ENCODE results near the gene NDFIP1. TPM values are rescaled to one million over a fixed set of nuclear protein-coding genes. Genes with fewer than 3 reads are reported as not detected.

The NDFIP1 gene
- total RNA-seq, 6 experiments from 2014 or later: 57.7 to 69.9 (median 63.0) TPM

DNA sequence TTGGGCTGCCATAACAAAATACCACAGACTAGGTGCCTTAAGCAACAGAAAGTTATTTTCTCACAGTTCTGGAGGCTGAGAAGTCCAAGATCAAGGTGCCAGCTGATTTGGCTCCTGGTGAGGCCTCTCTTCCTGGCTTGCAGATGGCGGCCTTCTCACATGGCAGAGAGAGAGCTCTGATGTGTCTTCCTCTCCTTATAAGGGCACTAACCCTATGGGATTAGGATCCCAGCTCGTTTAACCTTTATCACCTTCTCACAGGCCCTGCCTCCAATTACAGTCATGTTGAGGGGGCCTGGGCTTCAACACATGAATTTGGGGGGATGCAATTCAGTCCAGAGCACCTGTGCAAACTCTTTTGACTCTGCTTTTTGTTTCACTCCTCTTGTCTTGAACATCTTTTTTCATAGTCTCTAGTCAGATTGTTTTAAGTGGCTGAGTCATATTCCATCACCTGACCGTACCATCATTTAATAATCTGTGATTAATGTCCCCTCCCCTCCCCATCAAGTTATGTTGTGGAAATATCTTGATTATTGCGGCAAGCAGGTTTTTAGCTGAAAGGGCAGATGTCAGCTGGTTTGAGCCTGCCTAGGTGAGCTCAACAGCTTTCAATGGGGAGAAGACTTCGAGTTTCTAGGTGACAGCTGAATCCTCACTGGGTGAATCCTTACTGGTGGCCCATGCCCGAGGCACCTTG lies 61.8 kb downstream of the NDFIP1 start:
- H3K9me3 Mint-ChIP-seq: no peaks in the 10 kb centered on the region

DNA sequence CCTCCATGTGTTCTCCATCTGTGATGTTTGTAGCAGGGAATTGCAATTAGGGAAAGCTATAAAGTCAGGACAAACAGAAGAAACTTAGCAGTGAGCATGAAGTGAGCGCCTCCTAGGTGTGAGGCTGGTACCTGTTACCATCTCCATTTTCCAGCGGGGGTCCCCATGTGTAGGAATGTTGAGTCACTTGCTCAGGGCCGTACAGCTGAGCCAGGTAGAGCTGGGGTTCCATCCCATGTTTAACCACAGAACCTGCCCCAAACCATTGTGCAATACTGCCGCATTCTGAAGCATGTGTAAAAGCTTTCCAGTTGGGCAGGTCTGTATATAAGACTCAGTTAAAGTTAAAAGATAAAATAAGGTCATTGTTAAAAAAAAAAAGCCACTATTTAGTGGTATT lies 62.7 kb downstream of the NDFIP1 start:
- Mint-ChIP-seq H3K4me3 (no peak overlapping the region), H3K9me3 (no peaks in the 10 kb centered on the region), H3K27me3 (ENCODE audit: insufficient read depth) (peaks cover 1% of the 10 kb centered on the region), H3K4me1 (ENCODE audit: low read depth) (peaks cover 22% of the 10 kb centered on the region), H3K36me3 (ENCODE audit: low read depth) (peaks cover 7% of the 10 kb centered on the region; the same call in 1 of the 2 replicates), H3K27ac (no peak overlapping the region)
- TF ChIP-seq, protein P1, sequence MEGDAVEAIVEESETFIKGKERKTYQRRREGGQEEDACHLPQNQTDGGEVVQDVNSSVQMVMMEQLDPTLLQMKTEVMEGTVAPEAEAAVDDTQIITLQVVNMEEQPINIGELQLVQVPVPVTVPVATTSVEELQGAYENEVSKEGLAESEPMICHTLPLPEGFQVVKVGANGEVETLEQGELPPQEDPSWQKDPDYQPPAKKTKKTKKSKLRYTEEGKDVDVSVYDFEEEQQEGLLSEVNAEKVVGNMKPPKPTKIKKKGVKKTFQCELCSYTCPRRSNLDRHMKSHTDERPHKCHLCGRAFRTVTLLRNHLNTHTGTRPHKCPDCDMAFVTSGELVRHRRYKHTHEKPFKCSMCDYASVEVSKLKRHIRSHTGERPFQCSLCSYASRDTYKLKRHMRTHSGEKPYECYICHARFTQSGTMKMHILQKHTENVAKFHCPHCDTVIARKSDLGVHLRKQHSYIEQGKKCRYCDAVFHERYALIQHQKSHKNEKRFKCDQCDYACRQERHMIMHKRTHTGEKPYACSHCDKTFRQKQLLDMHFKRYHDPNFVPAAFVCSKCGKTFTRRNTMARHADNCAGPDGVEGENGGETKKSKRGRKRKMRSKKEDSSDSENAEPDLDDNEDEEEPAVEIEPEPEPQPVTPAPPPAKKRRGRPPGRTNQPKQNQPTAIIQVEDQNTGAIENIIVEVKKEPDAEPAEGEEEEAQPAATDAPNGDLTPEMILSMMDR (IDR thresholded peaks at IDR 0.05): no peak
- DNase-seq: no peak

More for the DNA sequence above, 61.8 kb downstream of the NDFIP1 start:
- Mint-ChIP-seq H3K4me3 (no peak overlapping the region), H3K27me3 (ENCODE audit: insufficient read depth) (peaks cover 1% of the 10 kb centered on the region), H3K4me1 (ENCODE audit: low read depth) (peaks cover 22% of the 10 kb centered on the region), H3K36me3 (ENCODE audit: low read depth) (peaks cover 7% of the 10 kb centered on the region; the same call in 1 of the 2 replicates), H3K27ac (0 out of 2 replicates have a peak overlapping the region, but pooled peaks have one; percentile 5)
- TF ChIP-seq, protein P1 (IDR thresholded peaks at IDR 0.05): no peak
- DNase-seq: no peak

DNA sequence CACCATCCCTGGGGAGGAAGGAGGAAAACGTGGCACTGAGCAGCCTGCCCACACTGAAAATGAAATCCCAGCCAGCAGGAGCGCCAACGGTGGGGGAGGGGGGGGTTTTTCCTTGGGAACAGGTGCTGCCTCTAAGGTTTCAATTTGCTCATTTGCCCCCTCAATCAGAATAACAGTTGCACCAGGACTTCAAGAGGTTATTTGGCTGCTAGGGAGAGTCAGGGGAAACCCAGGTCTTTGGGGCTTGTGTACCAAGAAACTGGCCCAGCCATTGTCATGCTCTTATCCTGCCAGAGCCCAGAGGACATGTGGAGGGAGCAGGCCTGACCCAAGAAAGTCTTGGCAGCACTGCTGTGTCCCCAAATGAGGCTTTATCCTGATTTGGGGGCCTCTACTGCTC lies 66.5 kb downstream of the NDFIP1 start:
- H3K36me3 Mint-ChIP-seq (ENCODE audit: low read depth): peaks cover 7% of the 10 kb centered on the region; the same call in 1 of the 2 replicates
- TF ChIP-seq, protein P1 (IDR thresholded peaks at IDR 0.05): no peak
- no peak for DNase-seq
- H3K9me3 Mint-ChIP-seq: no peaks in the 10 kb centered on the region
- H3K27ac Mint-ChIP-seq: no peak overlapping the region
- peaks cover 11% of the 10 kb centered on the region; the same call in 1 of the 2 replicates for H3K4me1 Mint-ChIP-seq (ENCODE audit: low read depth)
- H3K4me3 Mint-ChIP-seq: no peak overlapping the region
- H3K27me3 Mint-ChIP-seq (ENCODE audit: insufficient read depth): peaks cover 1% of the 10 kb centered on the region

DNA sequence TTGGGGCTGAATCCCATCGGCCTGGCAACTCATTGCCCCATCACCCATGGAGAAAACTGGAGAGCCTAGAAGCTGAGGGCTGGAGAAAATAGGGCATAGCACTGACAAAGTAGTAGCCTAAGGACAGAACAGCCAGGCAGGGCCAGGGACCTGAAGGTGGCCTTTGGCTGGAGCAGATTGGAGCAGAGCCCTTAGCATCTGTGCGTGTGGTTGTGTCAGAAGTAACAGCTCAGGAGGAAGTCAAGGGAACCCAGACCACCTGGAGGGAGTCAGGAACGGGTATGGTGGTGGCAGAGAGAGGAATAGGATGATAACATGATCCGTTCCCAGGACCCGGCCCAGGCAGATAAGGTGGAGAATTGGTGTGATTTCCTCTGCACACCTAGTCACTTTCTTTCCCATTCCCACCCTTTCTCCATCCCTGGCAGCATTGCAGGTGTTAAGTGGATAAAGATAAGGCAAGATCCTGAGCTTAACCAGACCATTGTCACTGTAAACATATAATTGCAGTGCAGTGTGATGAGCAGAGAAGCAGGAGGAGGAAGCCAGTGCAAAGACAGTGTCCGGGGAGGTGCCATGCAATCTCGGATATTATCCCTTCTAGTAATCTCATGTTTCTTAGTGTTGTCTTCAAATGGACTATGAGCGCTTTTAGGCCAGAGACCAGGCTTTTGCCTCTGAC lies 67.0 kb downstream of the NDFIP1 start:
- no peak overlapping the region for H3K27ac Mint-ChIP-seq
- no peak overlapping the region for H3K4me3 Mint-ChIP-seq
- H3K4me1 Mint-ChIP-seq (ENCODE audit: low read depth): peaks cover 5% of the 10 kb centered on the region; the same call in 1 of the 2 replicates
- no peak for DNase-seq
- H3K9me3 Mint-ChIP-seq: no peaks in the 10 kb centered on the region
- peaks cover 1% of the 10 kb centered on the region for H3K27me3 Mint-ChIP-seq (ENCODE audit: insufficient read depth)
- H3K36me3 Mint-ChIP-seq (ENCODE audit: low read depth): peaks cover 4% of the 10 kb centered on the region; the same call in 1 of the 2 replicates
- TF ChIP-seq, protein P1 (IDR thresholded peaks at IDR 0.05): no peak

DNA sequence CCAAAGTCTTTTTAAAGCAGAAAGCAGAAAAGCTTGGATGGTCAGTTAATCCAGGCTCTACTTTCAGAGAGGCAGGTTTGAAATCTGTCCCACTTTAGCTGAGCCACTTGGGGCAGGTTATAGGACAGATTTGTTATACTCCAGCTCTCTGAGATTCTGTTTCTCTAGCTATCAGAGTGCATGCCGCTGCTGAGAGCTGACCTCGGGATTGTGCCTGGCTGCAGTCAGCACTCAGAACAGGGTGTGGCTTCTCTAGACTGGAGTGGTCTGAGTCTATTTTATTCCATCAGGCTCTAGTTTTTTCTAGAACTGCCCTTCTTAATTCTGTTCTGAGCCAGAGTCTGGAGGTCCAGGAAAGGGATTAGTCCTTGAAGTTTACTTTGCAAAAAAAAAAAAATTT lies 67.7 kb downstream of the NDFIP1 start:
- DNase-seq: no peak
- Mint-ChIP-seq H3K27ac (no peak overlapping the region), H3K9me3 (no peaks in the 10 kb centered on the region), H3K36me3 (ENCODE audit: low read depth) (no peaks in the 10 kb centered on the region), H3K4me1 (ENCODE audit: low read depth) (no peaks in the 10 kb centered on the region), H3K27me3 (ENCODE audit: insufficient read depth) (no peaks in the 10 kb centered on the region; the same call in none of the 2 replicates), H3K4me3 (no peak overlapping the region)
- TF ChIP-seq, protein P1 (IDR thresholded peaks at IDR 0.05): no peak
